ENCODE results near the gene ICAM1.

ICAM1 gene

GRCh38 chr19:10285393-10285792 is 14.5 kb downstream of the ICAM1 start:
- H3K36me3 ChIP-seq (ENCODE audit: control insufficient read depth, insufficient read depth, low read length), result no peaks in the 10 kb centered on the region
- H3K9me3 ChIP-seq (ENCODE audit: control insufficient read depth, low read length), result no peaks in the 10 kb centered on the region
- no peak overlapping the region for H3K27ac ChIP-seq (ENCODE audit: insufficient read depth, low read depth, low read length, poor library complexity, severe bottlenecking)
- H3K4me1 ChIP-seq (ENCODE audit: control insufficient read depth, insufficient read depth, low read length), result peaks cover 9% of the 10 kb centered on the region
- 90 to 91% methylated on average over 4 of the region's 4 CpGs for WGBS, 2 experiments
- H3K4me3 ChIP-seq (ENCODE audit: insufficient read depth, low read depth, low read length), result no peak overlapping the region
- H3K27me3 ChIP-seq (ENCODE audit: control insufficient read depth, insufficient read depth, low read length, poor library complexity, severe bottlenecking), result peaks cover 47% of the 10 kb centered on the region

GRCh38 chr19:10286803-10287737 is 16.1 kb downstream of the ICAM1 start, which contains the start of gene ICAM4:
TSS of gene ICAM4 (plus strand) at chr19:10286955. CDS start at chr19:10287013, 58 bp downstream.
- Histone ChIP-seq H3K9me3 (ENCODE audit: control insufficient read depth, low read length) (no peaks in the 10 kb centered on the region), H3K27ac (ENCODE audit: insufficient read depth, low read depth, low read length, poor library complexity, severe bottlenecking) (no peak within 1 kb of the TSS), H3K4me3 (ENCODE audit: insufficient read depth, low read depth, low read length) (peak within 1 kb of the TSS; percentile 13), H3K36me3 (ENCODE audit: control insufficient read depth, insufficient read depth, low read length) (no peaks in the 10 kb centered on the region), H3K27me3 (ENCODE audit: control insufficient read depth, insufficient read depth, low read length, poor library complexity, severe bottlenecking) (peaks cover 63% of the 10 kb centered on the region), H3K4me1 (ENCODE audit: control insufficient read depth, insufficient read depth, low read length) (peaks cover 23% of the 10 kb centered on the region)
- 8% methylated on average over 59 of the region's 59 CpGs for WGBS, 2 experiments

GRCh38 chr19:10288662-10289166 is 17.8 kb downstream of the ICAM1 start:
- no peak overlapping the region for H3K27ac ChIP-seq (ENCODE audit: insufficient read depth, low read depth, low read length, poor library complexity, severe bottlenecking)
- H3K36me3 ChIP-seq (ENCODE audit: control insufficient read depth, insufficient read depth, low read length), result no peaks in the 10 kb centered on the region
- H3K27me3 ChIP-seq (ENCODE audit: control insufficient read depth, insufficient read depth, low read length, poor library complexity, severe bottlenecking), result peaks cover 80% of the 10 kb centered on the region
- H3K9me3 ChIP-seq (ENCODE audit: control insufficient read depth, low read length), result no peaks in the 10 kb centered on the region
- peaks cover 23% of the 10 kb centered on the region for H3K4me1 ChIP-seq (ENCODE audit: control insufficient read depth, insufficient read depth, low read length)
- WGBS, 2 experiments, result 3 to 4% methylated on average over 23 of the region's 23 CpGs
- no peak overlapping the region for H3K4me3 ChIP-seq (ENCODE audit: insufficient read depth, low read depth, low read length)

- no peak overlapping the region for H3K27ac ChIP-seq (ENCODE audit: insufficient read depth, low read depth, low read length, poor library complexity, severe bottlenecking)
- peak overlapping the region; percentile 16 for H3K4me3 ChIP-seq (ENCODE audit: insufficient read depth, low read depth, low read length)
- WGBS, 2 experiments, result 2% methylated on average over 50 of the region's 50 CpGs
- H3K9me3 ChIP-seq (ENCODE audit: control insufficient read depth, low read length), result no peaks in the 10 kb centered on the region
- H3K36me3 ChIP-seq (ENCODE audit: control insufficient read depth, insufficient read depth, low read length), result no peaks in the 10 kb centered on the region
- H3K4me1 ChIP-seq (ENCODE audit: control insufficient read depth, insufficient read depth, low read length), result peaks cover 23% of the 10 kb centered on the region
- peaks cover 86% of the 10 kb centered on the region for H3K27me3 ChIP-seq (ENCODE audit: control insufficient read depth, insufficient read depth, low read length, poor library complexity, severe bottlenecking)
Measured at GRCh38 chr19:10289167-10289835, 18.4 kb downstream of the ICAM1 start.

GRCh38 chr19:10289836-10290356 is 19.0 kb downstream of the ICAM1 start, which contains the start of gene ICAM5:
TSS of gene ICAM5 (plus strand) at chr19:10289952. CDS start at chr19:10290044, 92 bp downstream.
- Histone ChIP-seq H3K36me3 (ENCODE audit: control insufficient read depth, insufficient read depth, low read length) (no peaks in the 10 kb centered on the region), H3K4me1 (ENCODE audit: control insufficient read depth, insufficient read depth, low read length) (peaks cover 23% of the 10 kb centered on the region), H3K4me3 (ENCODE audit: insufficient read depth, low read depth, low read length) (peak within 1 kb of the TSS; percentile 28), H3K9me3 (ENCODE audit: control insufficient read depth, low read length) (no peaks in the 10 kb centered on the region), H3K27me3 (ENCODE audit: control insufficient read depth, insufficient read depth, low read length, poor library complexity, severe bottlenecking) (peaks cover 92% of the 10 kb centered on the region), H3K27ac (ENCODE audit: insufficient read depth, low read depth, low read length, poor library complexity, severe bottlenecking) (no peak within 1 kb of the TSS)
- WGBS, 2 experiments, result 1% methylated on average over 44 to 45 of the region's 45 CpGs

- no peak overlapping the region for H3K27ac ChIP-seq (ENCODE audit: insufficient read depth, low read depth, low read length, poor library complexity, severe bottlenecking)
- peaks cover 97% of the 10 kb centered on the region for H3K27me3 ChIP-seq (ENCODE audit: control insufficient read depth, insufficient read depth, low read length, poor library complexity, severe bottlenecking)
- 2% methylated on average over 30 of the region's 30 CpGs for WGBS, 2 experiments
- peaks cover 23% of the 10 kb centered on the region for H3K4me1 ChIP-seq (ENCODE audit: control insufficient read depth, insufficient read depth, low read length)
- H3K9me3 ChIP-seq (ENCODE audit: control insufficient read depth, low read length), result no peaks in the 10 kb centered on the region
- peak overlapping the region; percentile 16 for H3K4me3 ChIP-seq (ENCODE audit: insufficient read depth, low read depth, low read length)
- H3K36me3 ChIP-seq (ENCODE audit: control insufficient read depth, insufficient read depth, low read length), result no peaks in the 10 kb centered on the region
Measured at GRCh38 chr19:10290357-10290875, 19.5 kb downstream of the ICAM1 start.

- H3K27me3 ChIP-seq (ENCODE audit: control insufficient read depth, insufficient read depth, low read length, poor library complexity, severe bottlenecking), result peaks cover 100% of the 10 kb centered on the region
- H3K36me3 ChIP-seq (ENCODE audit: control insufficient read depth, insufficient read depth, low read length), result no peaks in the 10 kb centered on the region
- peak overlapping the region; percentile 28 for H3K4me3 ChIP-seq (ENCODE audit: insufficient read depth, low read depth, low read length)
- H3K9me3 ChIP-seq (ENCODE audit: control insufficient read depth, low read length), result no peaks in the 10 kb centered on the region
- WGBS, 2 experiments, result 2% methylated on average over 57 of the region's 57 CpGs
- peaks cover 26% of the 10 kb centered on the region for H3K4me1 ChIP-seq (ENCODE audit: control insufficient read depth, insufficient read depth, low read length)
- no peak overlapping the region for H3K27ac ChIP-seq (ENCODE audit: insufficient read depth, low read depth, low read length, poor library complexity, severe bottlenecking)
Measured at GRCh38 chr19:10290876-10291553, 20.1 kb downstream of the ICAM1 start.

GRCh38 chr19:10291554-10292205 is 20.8 kb downstream of the ICAM1 start:
- Histone ChIP-seq H3K27me3 (ENCODE audit: control insufficient read depth, insufficient read depth, low read length, poor library complexity, severe bottlenecking) (peaks cover 100% of the 10 kb centered on the region), H3K36me3 (ENCODE audit: control insufficient read depth, insufficient read depth, low read length) (no peaks in the 10 kb centered on the region), H3K27ac (ENCODE audit: insufficient read depth, low read depth, low read length, poor library complexity, severe bottlenecking) (no peak overlapping the region), H3K9me3 (ENCODE audit: control insufficient read depth, low read length) (no peaks in the 10 kb centered on the region), H3K4me3 (ENCODE audit: insufficient read depth, low read depth, low read length) (peak overlapping the region; percentile 28), H3K4me1 (ENCODE audit: control insufficient read depth, insufficient read depth, low read length) (peaks cover 27% of the 10 kb centered on the region)
- 7% methylated on average over 49 of the region's 49 CpGs for WGBS, 2 experiments

- no peaks in the 10 kb centered on the region for H3K9me3 ChIP-seq (ENCODE audit: control insufficient read depth, low read length)
- H3K36me3 ChIP-seq (ENCODE audit: control insufficient read depth, insufficient read depth, low read length), result no peaks in the 10 kb centered on the region
- no peak overlapping the region for H3K27ac ChIP-seq (ENCODE audit: insufficient read depth, low read depth, low read length, poor library complexity, severe bottlenecking)
- 2 to 3% methylated on average over 45 of the region's 45 CpGs for WGBS, 2 experiments
- H3K4me1 ChIP-seq (ENCODE audit: control insufficient read depth, insufficient read depth, low read length), result peaks cover 24% of the 10 kb centered on the region
- peaks cover 100% of the 10 kb centered on the region for H3K27me3 ChIP-seq (ENCODE audit: control insufficient read depth, insufficient read depth, low read length, poor library complexity, severe bottlenecking)
- H3K4me3 ChIP-seq (ENCODE audit: insufficient read depth, low read depth, low read length), result peak overlapping the region; percentile 28
Measured at GRCh38 chr19:10292206-10292788, 21.4 kb downstream of the ICAM1 start.

Measured in ectodermal cell (in vitro differentiated cells).